ENCODE measurements around the gene FZD10.

The FZD10 gene

GRCh38 chr12:130181211-130181610 lies 18.9 kb downstream of the FZD10 start:
- DNase-seq (ENCODE audit: low read depth): no peak

GRCh38 chr12:130183585-130184370 lies 21.5 kb downstream of the FZD10 start:
- no peak for DNase-seq (ENCODE audit: low read depth)

GRCh38 chr12:130184404-130185090 lies 22.3 kb downstream of the FZD10 start:
- DNase-seq (ENCODE audit: low read depth): no peak

- DNase-seq (ENCODE audit: low read depth): no peak
Measured at GRCh38 chr12:130185455-130186391, 23.5 kb downstream of the FZD10 start.

- no peak for DNase-seq (ENCODE audit: low read depth)
Measured at GRCh38 chr12:130186651-130187268, 24.5 kb downstream of the FZD10 start.

GRCh38 chr12:130192642-130193345 lies 30.5 kb downstream of the FZD10 start:
- no peak for DNase-seq (ENCODE audit: low read depth)

- DNase-seq (ENCODE audit: low read depth): no peak
Measured at GRCh38 chr12:130194154-130194553, 31.9 kb downstream of the FZD10 start.

GRCh38 chr12:130195369-130195768 lies 33.1 kb downstream of the FZD10 start:
- DNase-seq (ENCODE audit: low read depth): no peak

GRCh38 chr12:130195776-130196175 lies 33.5 kb downstream of the FZD10 start:
- DNase-seq (ENCODE audit: low read depth): no peak

- no peak for DNase-seq (ENCODE audit: low read depth)
Measured at GRCh38 chr12:130196827-130197226, 34.6 kb downstream of the FZD10 start.

- no peak for DNase-seq (ENCODE audit: low read depth)
Measured at GRCh38 chr12:130198026-130198662, 35.9 kb downstream of the FZD10 start.

- no peak for DNase-seq (ENCODE audit: low read depth)
Measured at GRCh38 chr12:130198663-130199060, 36.4 kb downstream of the FZD10 start.

- DNase-seq (ENCODE audit: low read depth): no peak
Measured at GRCh38 chr12:130199581-130200390, 37.5 kb downstream of the FZD10 start.

- DNase-seq (ENCODE audit: low read depth): no peak
Measured at GRCh38 chr12:130200445-130200844, 38.2 kb downstream of the FZD10 start.

- no peak for DNase-seq (ENCODE audit: low read depth)
Measured at GRCh38 chr12:130201037-130201436, 38.8 kb downstream of the FZD10 start.

- DNase-seq (ENCODE audit: low read depth): no peak
Measured at GRCh38 chr12:130202201-130202600, 39.9 kb downstream of the FZD10 start.

GRCh38 chr12:130203151-130203550 lies 40.9 kb downstream of the FZD10 start:
- DNase-seq (ENCODE audit: low read depth): no peak

GRCh38 chr12:130204541-130204953 lies 42.3 kb downstream of the FZD10 start:
- DNase-seq (ENCODE audit: low read depth): no peak

- DNase-seq (ENCODE audit: low read depth): no peak
Measured at GRCh38 chr12:130205495-130205894, 43.2 kb downstream of the FZD10 start.

All from iris pigment epithelial cell (primary cell).